ENCODE results near the gene SLC12A2.

DNA sequence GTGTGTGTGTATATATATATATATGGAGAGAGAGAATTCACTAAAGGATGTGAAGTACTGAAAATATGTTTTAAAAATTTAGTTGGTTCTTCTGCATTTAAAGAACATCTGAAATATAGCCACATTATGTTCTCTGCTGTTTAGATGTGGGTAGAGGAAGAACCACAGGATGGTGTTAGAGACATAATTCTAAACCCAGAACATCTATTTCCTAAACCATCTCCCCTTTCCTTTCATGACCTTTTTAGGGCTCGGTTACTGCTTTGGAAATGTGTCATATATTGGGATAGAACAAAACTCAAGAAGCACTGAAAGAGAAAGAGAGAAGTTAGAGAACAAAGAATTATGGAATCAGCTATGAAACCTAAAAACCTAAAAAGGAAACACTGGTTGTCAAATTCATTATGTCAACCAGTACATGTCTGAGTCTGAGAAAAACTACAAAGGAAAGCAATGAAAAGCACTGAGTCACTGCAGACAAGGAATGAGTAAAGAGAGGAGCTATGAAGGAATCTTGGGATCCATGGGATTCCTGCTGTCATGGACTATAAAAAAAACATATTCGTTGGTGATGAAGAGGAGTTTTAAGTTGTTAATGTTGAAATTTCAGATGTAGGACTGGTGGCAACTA, 28.4 kb downstream of the SLC12A2 start:
- TF ChIP-seq TAF1 (IDR thresholded peaks at IDR 0.05; ENCODE audit: low read depth) (no peak), RAD21 (IDR thresholded peaks at IDR 0.05; ENCODE audit: low read depth) (no peak), NFIC (IDR thresholded peaks at IDR 0.05) (no peak), TCF12 (IDR thresholded peaks at IDR 0.05; ENCODE audit: low read depth) (no peak), EGR1 (IDR thresholded peaks at IDR 0.05) (no peak), YY1 (IDR thresholded peaks at IDR 0.05; ENCODE audit: low read depth) (no peak), EP300 (IDR thresholded peaks at IDR 0.05; ENCODE audit: borderline replicate concordance) (no peak), TEAD4 (IDR thresholded peaks at IDR 0.05) (no peak), CREB1 (IDR thresholded peaks at IDR 0.05; ENCODE audit: low read depth) (no peak), CEBPB (IDR thresholded peaks at IDR 0.05) (no peak), FOXM1 (IDR thresholded peaks at IDR 0.05; ENCODE audit: borderline replicate concordance, low read depth) (no peak)
- TF ChIP-seq, protein P1, sequence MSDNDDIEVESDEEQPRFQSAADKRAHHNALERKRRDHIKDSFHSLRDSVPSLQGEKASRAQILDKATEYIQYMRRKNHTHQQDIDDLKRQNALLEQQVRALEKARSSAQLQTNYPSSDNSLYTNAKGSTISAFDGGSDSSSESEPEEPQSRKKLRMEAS (IDR thresholded peaks at IDR 0.05) = no peak
- TF ChIP-seq, protein P2, sequence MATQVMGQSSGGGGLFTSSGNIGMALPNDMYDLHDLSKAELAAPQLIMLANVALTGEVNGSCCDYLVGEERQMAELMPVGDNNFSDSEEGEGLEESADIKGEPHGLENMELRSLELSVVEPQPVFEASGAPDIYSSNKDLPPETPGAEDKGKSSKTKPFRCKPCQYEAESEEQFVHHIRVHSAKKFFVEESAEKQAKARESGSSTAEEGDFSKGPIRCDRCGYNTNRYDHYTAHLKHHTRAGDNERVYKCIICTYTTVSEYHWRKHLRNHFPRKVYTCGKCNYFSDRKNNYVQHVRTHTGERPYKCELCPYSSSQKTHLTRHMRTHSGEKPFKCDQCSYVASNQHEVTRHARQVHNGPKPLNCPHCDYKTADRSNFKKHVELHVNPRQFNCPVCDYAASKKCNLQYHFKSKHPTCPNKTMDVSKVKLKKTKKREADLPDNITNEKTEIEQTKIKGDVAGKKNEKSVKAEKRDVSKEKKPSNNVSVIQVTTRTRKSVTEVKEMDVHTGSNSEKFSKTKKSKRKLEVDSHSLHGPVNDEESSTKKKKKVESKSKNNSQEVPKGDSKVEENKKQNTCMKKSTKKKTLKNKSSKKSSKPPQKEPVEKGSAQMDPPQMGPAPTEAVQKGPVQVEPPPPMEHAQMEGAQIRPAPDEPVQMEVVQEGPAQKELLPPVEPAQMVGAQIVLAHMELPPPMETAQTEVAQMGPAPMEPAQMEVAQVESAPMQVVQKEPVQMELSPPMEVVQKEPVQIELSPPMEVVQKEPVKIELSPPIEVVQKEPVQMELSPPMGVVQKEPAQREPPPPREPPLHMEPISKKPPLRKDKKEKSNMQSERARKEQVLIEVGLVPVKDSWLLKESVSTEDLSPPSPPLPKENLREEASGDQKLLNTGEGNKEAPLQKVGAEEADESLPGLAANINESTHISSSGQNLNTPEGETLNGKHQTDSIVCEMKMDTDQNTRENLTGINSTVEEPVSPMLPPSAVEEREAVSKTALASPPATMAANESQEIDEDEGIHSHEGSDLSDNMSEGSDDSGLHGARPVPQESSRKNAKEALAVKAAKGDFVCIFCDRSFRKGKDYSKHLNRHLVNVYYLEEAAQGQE (IDR thresholded peaks at IDR 0.05; ENCODE audit: low read depth) = no peak

Data from Ishikawa (cell line).